ENCODE results near the gene ACVRL1.

Gene ACVRL1

GRCh38 chr12:51889216-51890132 is 17.8 kb upstream of the ACVRL1 start:
- peaks cover 5 to 11% of the 10 kb centered on the region in 2 donors for H3K27me3 ChIP-seq (ENCODE audit: control insufficient read depth in 1 of 2, insufficient read depth in 2 of 2, low read length in 2 of 2)
- no peak overlapping the region for H3K4me3 ChIP-seq (ENCODE audit: low read length in 2 of 2)
- H3K9ac ChIP-seq (ENCODE audit: low read length in 2 of 2), result no peak overlapping the region
- H3K4me1 ChIP-seq (ENCODE audit: control insufficient read depth, insufficient read depth, low read length), result peaks cover 2% of the 10 kb centered on the region
- H3K27ac ChIP-seq (ENCODE audit: low read length), result no peak overlapping the region
- no peaks in the 10 kb centered on the region for H3K36me3 ChIP-seq (ENCODE audit: control insufficient read depth in 2 of 2, insufficient read depth in 2 of 2, low read length in 2 of 2)
- H3K9me3 ChIP-seq (ENCODE audit: control insufficient read depth in 2 of 2, low read length in 2 of 2), result no peaks in the 10 kb centered on the region

- Histone ChIP-seq H3K27me3 (ENCODE audit: control insufficient read depth in 1 of 2, insufficient read depth in 2 of 2, low read length in 2 of 2) (peaks cover 5 to 11% of the 10 kb centered on the region in 2 donors), H3K9ac (ENCODE audit: low read length in 2 of 2) (no peak overlapping the region), H3K36me3 (ENCODE audit: control insufficient read depth in 2 of 2, insufficient read depth in 2 of 2, low read length in 2 of 2) (no peaks in the 10 kb centered on the region), H3K4me1 (ENCODE audit: control insufficient read depth, insufficient read depth, low read length) (peaks cover 2% of the 10 kb centered on the region), H3K9me3 (ENCODE audit: control insufficient read depth in 2 of 2, low read length in 2 of 2) (no peaks in the 10 kb centered on the region), H3K4me3 (ENCODE audit: low read length in 2 of 2) (no peak overlapping the region), H3K27ac (ENCODE audit: low read length) (no peak overlapping the region)
These were observed 17.2 kb upstream of the ACVRL1 start for GRCh38 chr12:51890133-51890464.

- H3K9me3 ChIP-seq (ENCODE audit: control insufficient read depth in 2 of 2, low read length in 2 of 2), result no peaks in the 10 kb centered on the region
- no peak overlapping the region for H3K9ac ChIP-seq (ENCODE audit: low read length in 2 of 2)
- H3K4me3 ChIP-seq (ENCODE audit: low read length in 2 of 2), result no peak overlapping the region
- no peaks in the 10 kb centered on the region for H3K36me3 ChIP-seq (ENCODE audit: control insufficient read depth in 2 of 2, insufficient read depth in 2 of 2, low read length in 2 of 2)
- peaks cover 7% of the 10 kb centered on the region for H3K4me1 ChIP-seq (ENCODE audit: control insufficient read depth, insufficient read depth, low read length)
- H3K27me3 ChIP-seq (ENCODE audit: control insufficient read depth in 1 of 2, insufficient read depth in 2 of 2, low read length in 2 of 2), result peaks cover 5 to 11% of the 10 kb centered on the region in 2 donors
- H3K27ac ChIP-seq (ENCODE audit: low read length), result no peak overlapping the region
These were observed 16.7 kb upstream of the ACVRL1 start for GRCh38 chr12:51890511-51891171.

DNA sequence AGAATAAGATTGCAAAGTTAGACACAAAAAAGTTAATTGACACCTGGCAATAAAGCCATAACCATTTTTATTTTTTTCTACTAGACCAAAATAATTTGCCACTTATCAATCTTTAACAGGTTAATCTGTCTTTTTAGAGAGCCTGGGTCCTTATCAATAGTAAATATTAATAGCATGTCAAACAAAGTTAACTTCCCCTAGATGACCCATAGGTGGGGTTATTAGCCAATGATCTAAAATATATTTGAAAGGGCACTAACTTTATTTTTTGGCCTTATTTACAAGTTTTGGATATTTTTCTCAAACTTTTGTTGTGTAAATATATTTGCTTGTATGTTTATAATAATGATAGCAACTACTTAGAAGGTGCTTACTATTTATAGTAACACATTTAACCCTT is 15.5 kb upstream of the ACVRL1 start:
- Histone ChIP-seq H3K9ac (ENCODE audit: low read length in 2 of 2) (no peak overlapping the region), H3K27ac (ENCODE audit: low read length) (no peak overlapping the region), H3K36me3 (ENCODE audit: control insufficient read depth in 2 of 2, insufficient read depth in 2 of 2, low read length in 2 of 2) (no peaks in the 10 kb centered on the region), H3K27me3 (ENCODE audit: control insufficient read depth in 1 of 2, insufficient read depth in 2 of 2, low read length in 2 of 2) (peaks cover 9 to 11% of the 10 kb centered on the region in 2 donors), H3K4me1 (ENCODE audit: control insufficient read depth, insufficient read depth, low read length) (peaks cover 10% of the 10 kb centered on the region), H3K9me3 (ENCODE audit: control insufficient read depth in 2 of 2, low read length in 2 of 2) (no peaks in the 10 kb centered on the region), H3K4me3 (ENCODE audit: low read length in 2 of 2) (no peak overlapping the region)

- Histone ChIP-seq H3K27me3 (ENCODE audit: control insufficient read depth in 1 of 2, insufficient read depth in 2 of 2, low read length in 2 of 2) (peaks cover 7 to 10% of the 10 kb centered on the region in 2 donors), H3K9me3 (ENCODE audit: control insufficient read depth in 2 of 2, low read length in 2 of 2) (no peaks in the 10 kb centered on the region), H3K4me3 (ENCODE audit: low read length in 2 of 2) (no peak overlapping the region), H3K36me3 (ENCODE audit: control insufficient read depth in 2 of 2, insufficient read depth in 2 of 2, low read length in 2 of 2) (no peaks in the 10 kb centered on the region), H3K9ac (ENCODE audit: low read length in 2 of 2) (no peak overlapping the region), H3K27ac (ENCODE audit: low read length) (no peak overlapping the region), H3K4me1 (ENCODE audit: control insufficient read depth, insufficient read depth, low read length) (peaks cover 10% of the 10 kb centered on the region)
These were observed 13.5 kb upstream of the ACVRL1 start for GRCh38 chr12:51893786-51894185.

DNA sequence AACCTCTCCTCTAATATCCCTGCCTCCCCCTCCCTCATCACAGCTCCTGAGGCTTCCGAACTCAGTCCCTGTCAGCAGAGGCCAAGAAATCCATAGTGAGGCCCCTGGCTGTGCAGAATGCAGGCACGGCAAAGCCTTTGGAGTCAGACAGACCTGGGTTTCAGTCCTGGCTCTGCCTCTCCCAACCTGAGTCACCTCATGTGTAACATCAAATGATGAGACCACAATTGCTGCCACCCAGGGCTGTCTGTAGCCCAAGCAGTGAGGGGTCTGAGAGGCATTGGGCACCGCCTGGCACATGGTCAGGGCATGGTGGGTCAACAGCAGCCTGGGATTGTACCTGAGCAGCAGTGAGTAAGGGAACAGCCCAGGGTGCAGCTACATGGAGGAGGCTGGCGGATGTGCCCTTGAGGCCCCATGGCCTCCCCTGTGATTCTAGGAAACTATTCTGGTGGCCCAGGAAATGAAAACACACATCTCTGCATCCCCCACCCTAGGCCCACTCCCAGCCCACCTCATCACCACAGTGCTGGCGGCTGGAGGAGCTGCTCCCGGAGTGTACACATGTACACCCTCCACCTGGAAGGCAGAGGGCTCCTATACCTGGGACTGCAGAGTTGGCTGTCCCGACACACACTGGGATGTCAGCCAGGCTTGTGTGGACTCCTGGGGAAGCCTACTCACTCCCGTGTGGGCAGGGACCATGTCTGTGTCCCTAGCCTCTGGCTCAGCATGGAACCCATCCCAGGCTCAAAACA is 11.7 kb upstream of the ACVRL1 start:
- no peak overlapping the region for H3K27ac ChIP-seq (ENCODE audit: low read length)
- H3K9me3 ChIP-seq (ENCODE audit: control insufficient read depth in 2 of 2, low read length in 2 of 2), result no peaks in the 10 kb centered on the region
- no peak overlapping the region for H3K4me3 ChIP-seq (ENCODE audit: low read length in 2 of 2)
- peaks cover 11% of the 10 kb centered on the region for H3K4me1 ChIP-seq (ENCODE audit: control insufficient read depth, insufficient read depth, low read length)
- no peaks in the 10 kb centered on the region for H3K36me3 ChIP-seq (ENCODE audit: control insufficient read depth in 2 of 2, insufficient read depth in 2 of 2, low read length in 2 of 2)
- H3K9ac ChIP-seq (ENCODE audit: low read length in 2 of 2), result no peak overlapping the region
- H3K27me3 ChIP-seq (ENCODE audit: control insufficient read depth in 1 of 2, insufficient read depth in 2 of 2, low read length in 2 of 2), result peaks cover 3 to 6% of the 10 kb centered on the region in 2 donors

DNA sequence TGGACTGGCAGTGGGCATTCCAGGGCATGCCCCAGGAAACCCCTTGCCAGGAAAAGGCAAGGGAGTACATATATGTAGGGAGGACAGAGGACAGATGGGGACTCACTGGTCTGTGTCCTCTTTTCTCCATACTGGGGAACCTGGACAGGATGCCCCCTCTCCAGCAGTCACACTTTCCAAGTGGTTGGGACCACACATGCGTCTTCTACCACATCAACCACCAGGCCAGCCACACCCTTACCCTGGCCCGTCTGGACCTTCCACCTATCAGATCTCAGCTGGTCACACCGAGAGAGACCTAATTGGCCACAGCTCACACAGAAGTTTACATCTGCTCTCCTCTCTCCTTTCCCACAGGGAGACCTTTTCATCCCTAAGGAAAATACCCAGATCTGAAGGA is 11.1 kb upstream of the ACVRL1 start:
- Histone ChIP-seq H3K27me3 (ENCODE audit: control insufficient read depth in 1 of 2, insufficient read depth in 2 of 2, low read length in 2 of 2) (peaks cover 0 to 6% of the 10 kb centered on the region in 2 donors), H3K36me3 (ENCODE audit: control insufficient read depth in 2 of 2, insufficient read depth in 2 of 2, low read length in 2 of 2) (no peaks in the 10 kb centered on the region), H3K9ac (ENCODE audit: low read length in 2 of 2) (no peak overlapping the region), H3K27ac (ENCODE audit: low read length) (no peak overlapping the region), H3K4me1 (ENCODE audit: control insufficient read depth, insufficient read depth, low read length) (peaks cover 13% of the 10 kb centered on the region), H3K4me3 (ENCODE audit: low read length in 2 of 2) (no peak overlapping the region), H3K9me3 (ENCODE audit: control insufficient read depth in 2 of 2, low read length in 2 of 2) (no peaks in the 10 kb centered on the region)

DNA sequence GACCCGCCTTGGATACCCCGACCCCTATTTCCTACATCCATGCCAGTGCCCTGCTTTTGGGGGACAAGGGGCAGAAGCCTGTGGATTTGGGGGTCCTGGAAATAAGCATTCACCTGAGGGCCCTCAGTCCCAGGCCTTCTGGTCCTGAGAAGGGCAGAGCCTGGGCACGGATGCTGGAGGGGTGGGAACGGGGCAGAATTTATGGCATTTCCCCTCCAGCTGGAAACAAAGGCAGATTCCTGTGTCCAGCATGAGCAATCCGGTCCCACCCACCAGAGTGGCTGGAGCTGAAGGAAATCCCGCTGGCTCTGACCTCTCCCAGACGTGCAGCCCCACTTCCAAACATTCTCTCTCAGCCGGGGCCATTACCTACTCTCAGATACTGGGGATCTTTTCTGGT is 10.1 kb upstream of the ACVRL1 start:
- no peak overlapping the region for H3K27ac ChIP-seq (ENCODE audit: low read length)
- H3K4me1 ChIP-seq (ENCODE audit: control insufficient read depth, insufficient read depth, low read length), result peaks cover 13% of the 10 kb centered on the region
- H3K36me3 ChIP-seq (ENCODE audit: control insufficient read depth in 2 of 2, insufficient read depth in 2 of 2, low read length in 2 of 2), result no peaks in the 10 kb centered on the region
- no peak overlapping the region for H3K9ac ChIP-seq (ENCODE audit: low read length in 2 of 2)
- no peaks in the 10 kb centered on the region for H3K9me3 ChIP-seq (ENCODE audit: control insufficient read depth in 2 of 2, low read length in 2 of 2)
- peaks cover 0 to 6% of the 10 kb centered on the region in 2 donors for H3K27me3 ChIP-seq (ENCODE audit: control insufficient read depth in 1 of 2, insufficient read depth in 2 of 2, low read length in 2 of 2)
- H3K4me3 ChIP-seq (ENCODE audit: low read length in 2 of 2), result no peak overlapping the region

- Histone ChIP-seq H3K9ac (ENCODE audit: low read length in 2 of 2) (no peak overlapping the region), H3K27ac (ENCODE audit: low read length) (no peak overlapping the region), H3K27me3 (ENCODE audit: control insufficient read depth in 1 of 2, insufficient read depth in 2 of 2, low read length in 2 of 2) (peaks cover 0 to 6% of the 10 kb centered on the region in 2 donors), H3K36me3 (ENCODE audit: control insufficient read depth in 2 of 2, insufficient read depth in 2 of 2, low read length in 2 of 2) (no peaks in the 10 kb centered on the region), H3K4me3 (ENCODE audit: low read length in 2 of 2) (no peak overlapping the region), H3K4me1 (ENCODE audit: control insufficient read depth, insufficient read depth, low read length) (peaks cover 13% of the 10 kb centered on the region), H3K9me3 (ENCODE audit: control insufficient read depth in 2 of 2, low read length in 2 of 2) (no peaks in the 10 kb centered on the region)
These were observed 8.8 kb upstream of the ACVRL1 start for GRCh38 chr12:51898506-51898905.

DNA sequence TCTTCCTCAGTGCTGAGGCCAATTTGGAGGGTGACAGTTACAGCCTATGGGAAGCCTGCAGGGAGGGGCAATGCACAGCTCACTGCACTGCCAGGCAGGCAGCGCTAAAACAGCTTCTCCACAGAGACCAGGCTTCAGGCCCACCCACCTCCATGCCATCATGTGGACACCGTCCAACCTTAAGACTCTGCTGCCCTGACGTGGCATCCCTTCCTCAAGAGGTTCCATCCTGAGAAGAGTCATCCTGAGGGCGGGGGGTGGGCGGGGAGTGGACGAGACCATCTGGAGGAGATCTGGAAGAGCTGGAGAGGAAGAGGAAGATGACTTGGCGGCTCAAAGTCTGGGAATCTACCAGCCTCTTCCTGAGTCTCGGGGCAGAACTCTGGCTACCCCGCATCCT is 8.4 kb upstream of the ACVRL1 start:
- H3K9me3 ChIP-seq (ENCODE audit: control insufficient read depth in 2 of 2, low read length in 2 of 2), result no peaks in the 10 kb centered on the region
- peaks cover 0 to 6% of the 10 kb centered on the region in 2 donors for H3K27me3 ChIP-seq (ENCODE audit: control insufficient read depth in 1 of 2, insufficient read depth in 2 of 2, low read length in 2 of 2)
- H3K36me3 ChIP-seq (ENCODE audit: control insufficient read depth in 2 of 2, insufficient read depth in 2 of 2, low read length in 2 of 2), result no peaks in the 10 kb centered on the region
- no peak overlapping the region for H3K9ac ChIP-seq (ENCODE audit: low read length in 2 of 2)
- peaks cover 13% of the 10 kb centered on the region for H3K4me1 ChIP-seq (ENCODE audit: control insufficient read depth, insufficient read depth, low read length)
- H3K4me3 ChIP-seq (ENCODE audit: low read length in 2 of 2), result no peak overlapping the region
- no peak overlapping the region for H3K27ac ChIP-seq (ENCODE audit: low read length)

Data from stomach smooth muscle (tissue), 2 donors.